DMS 273 (cell line): ENCODE data around the gene DCAF12L2.
"Not testable (repeated sequence)": the region's sequence is repeated elsewhere in the genome, so short reads cannot be mapped to it uniquely, and the experiment has no call there.

Source experiments
- DNase-seq: peaks from one replicate; lab custom pipeline; 2025; ENCODE audit not compliant: unreplicated experiment; lab: John Stamatoyannopoulos, UW

Gene DCAF12L2

DNA sequence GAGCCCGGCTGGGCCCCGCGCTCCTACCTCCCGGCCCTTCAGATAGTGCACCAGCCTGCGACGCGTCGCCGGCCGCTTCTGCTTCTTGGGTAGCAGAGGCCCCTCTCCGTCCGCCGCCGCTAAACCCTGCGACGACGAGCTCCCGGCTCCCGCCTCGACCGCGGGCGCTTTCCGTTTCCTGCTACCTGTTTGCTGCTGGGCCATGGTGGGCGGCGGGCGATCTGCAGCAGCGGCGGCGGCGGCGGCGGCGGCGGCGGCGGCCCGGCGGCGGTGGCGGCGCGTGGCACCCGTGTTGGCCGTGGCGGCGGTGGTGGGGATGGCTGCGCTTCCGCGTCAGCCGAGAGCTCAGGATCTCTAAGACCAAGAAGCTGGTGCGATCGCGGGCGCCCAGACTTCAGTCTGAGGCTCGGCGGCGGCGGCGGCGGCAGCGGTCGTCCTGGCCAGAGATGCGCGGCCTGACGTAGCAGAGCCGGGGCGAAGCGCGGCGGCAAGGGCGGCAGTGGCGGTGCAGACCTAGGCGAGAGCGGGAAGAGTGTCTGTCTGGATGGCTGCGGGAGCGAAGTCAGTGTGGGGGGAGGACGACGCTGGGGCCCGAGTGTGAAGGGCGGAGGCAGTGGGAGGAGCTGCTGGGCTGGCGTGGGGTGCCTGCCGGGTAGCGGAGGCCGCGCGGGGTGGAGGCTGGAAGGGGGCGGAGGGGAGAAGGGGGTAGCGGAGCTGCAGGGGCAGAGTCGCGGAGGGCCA, at the start of gene DCAF12L2:
Gene DCAF12L2, minus strand, starts transcription at position 569 of the 741 bp plus-strand sequence. Its CDS starts 365 bp downstream, at position 204.
- DNase-seq: peak; percentile 41

- DNase-seq: not testable (repeated sequence)
These were observed 24.8 kb upstream of the DCAF12L2 start for GRCh38 chrX:126190888-126191287.

GRCh38 chrX:126177133-126177840, 11.2 kb upstream of the DCAF12L2 start:
- no peak for DNase-seq

DNA sequence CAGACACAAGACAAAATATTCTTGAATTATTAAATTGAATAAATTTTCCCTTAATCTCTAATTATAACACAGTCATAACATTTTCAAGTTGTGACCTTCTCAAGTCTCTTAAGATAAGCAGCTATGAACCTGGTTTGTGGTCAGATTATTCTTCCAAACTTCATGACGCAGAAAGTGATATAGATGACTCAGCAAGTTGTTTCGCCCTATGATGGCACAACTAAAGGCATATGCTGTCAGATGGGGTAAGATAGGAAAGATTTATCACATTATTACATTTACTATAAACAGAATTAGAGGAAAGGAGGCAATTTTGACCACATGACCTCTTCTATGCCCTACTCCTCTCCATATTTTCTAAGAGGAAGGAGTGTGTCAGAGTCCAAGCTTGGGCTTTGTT, 4.6 kb upstream of the DCAF12L2 start:
- DNase-seq: no peak

DNA sequence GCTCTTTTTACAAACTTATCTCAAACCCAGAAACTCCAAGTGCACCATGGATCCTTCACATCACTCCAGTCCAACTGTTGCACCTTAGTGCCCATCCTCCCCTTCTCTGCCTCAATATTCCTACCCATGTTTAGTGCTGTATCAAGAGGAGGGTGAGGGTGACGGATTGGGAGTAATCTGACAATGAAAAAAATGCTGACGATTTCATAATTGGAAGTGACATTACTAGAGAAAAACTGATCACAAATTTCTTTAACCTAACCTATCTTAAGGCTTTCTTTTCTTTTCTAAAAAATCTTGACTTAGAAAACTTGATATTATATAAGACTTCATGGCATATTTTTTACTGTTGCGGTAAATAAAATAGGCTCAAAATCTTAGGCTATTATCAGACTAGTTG, 1.5 kb upstream of the DCAF12L2 start:
- DNase-seq: no peak

DNA sequence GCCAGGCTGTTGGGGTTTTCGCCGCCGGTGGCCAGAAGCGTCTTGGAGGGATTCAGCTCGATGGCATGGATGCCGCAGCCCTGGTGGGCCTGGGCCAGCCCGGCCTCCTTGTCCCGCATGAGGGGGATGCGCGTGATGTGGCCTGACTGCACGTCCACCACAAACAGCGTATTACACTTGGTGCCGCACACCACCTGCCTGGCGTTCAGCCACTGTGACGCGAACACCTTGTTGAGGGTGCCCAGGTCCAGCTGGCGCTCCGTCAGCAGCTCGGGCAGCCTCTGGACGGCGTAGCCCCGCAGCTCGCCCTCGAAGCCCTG, 728 bp downstream of the DCAF12L2 start:
- DNase-seq: no peak

DNA sequence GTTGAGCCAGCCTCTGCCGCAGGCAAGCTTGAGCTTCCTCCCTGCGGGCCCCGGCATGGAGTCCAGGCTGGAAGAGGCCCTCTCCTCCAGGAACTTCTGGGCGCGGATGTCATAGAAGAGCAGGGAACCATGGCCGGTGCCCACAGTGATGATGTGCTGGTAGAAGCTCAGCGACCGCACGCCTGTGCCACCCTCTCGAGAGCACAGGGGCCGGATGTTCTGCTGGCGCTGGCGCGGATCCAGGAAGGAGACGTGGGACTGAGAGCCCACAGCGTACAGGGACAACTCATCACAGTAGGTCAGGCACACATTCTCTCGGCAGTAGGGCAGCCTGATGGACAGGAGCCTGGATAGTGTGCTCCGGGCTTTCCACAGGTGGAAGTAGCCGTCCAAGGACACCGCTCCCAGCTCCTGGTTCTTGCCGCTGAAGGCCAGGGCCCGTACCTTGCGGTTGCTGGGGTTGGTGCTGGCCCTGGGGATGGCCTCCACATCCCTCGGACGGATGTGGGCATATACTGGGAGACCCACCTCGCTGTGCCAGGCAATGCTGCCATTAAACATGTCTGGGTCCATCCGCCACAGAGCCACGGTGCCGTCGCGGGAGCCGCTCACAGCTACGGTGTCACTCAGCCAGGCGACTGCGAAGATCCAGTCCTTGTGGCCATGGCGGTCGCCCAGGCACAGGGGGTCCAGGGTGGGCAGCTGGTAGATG, 1.2 kb downstream of the DCAF12L2 start:
- DNase-seq: no peak

- DNase-seq: no peak
These were observed 1.9 kb downstream of the DCAF12L2 start for GRCh38 chrX:126164226-126164625.

DNA sequence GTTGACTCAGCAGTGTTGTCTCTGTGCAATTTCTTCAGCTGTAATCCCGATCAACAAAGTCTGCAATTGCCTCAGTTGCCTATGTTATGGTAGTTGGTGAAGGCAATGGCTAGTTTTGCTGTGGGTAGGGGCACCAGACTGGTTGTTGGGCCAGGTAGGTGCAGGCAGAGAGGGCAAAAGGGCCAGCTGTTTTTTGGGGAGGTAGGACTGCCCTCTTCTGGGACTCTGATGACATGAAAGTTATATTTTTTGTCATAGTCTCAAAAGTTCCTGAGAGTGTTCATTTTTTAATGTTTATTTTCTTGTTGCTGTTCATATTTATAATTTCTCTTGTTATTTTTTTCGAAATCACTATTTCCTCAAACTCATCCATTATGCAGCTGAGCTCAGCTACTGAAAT, 25.1 kb downstream of the DCAF12L2 start:
- DNase-seq: no peak

DNA sequence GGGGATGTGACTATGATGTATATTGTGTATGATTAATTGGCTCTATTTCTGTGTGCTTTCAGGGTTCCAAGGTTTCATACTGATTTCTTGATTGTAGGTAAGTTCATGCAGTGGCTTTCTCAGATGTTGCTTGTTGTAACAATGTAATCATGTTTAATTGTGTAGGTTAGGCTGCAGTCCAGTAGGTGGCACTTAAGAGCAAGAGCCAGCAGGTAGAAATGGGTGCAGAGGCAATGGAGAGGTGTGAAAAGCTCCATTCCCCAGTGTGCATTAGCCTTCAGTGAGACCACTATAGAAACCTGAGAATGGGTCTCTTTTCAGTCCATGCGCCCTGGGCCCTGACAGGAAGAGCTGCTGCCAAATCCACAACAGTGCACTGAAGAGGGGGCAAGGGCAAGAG, 28.2 kb downstream of the DCAF12L2 start:
- peak; percentile 38 for DNase-seq

DNA sequence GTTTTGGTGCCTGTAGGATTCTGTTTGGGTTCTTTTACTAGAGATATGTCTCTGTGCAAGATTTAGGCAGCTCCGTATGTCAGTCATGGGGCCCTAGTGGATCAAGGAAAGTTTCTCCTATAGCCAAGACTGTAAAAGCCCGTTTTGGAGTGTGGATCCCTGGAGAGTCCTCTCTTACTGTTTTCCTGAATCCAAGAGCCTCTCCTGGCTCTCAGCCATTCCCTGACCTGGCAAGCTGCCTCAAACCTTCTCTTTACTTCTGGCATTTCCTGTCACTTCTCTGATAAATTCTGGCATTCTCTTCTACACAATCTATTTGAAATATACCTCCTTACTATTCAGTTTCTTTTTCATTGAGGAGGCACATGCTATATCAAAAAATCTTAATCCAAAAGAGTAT, 41.4 kb downstream of the DCAF12L2 start:
- DNase-seq: no peak
